B cell (primary cell): ENCODE measurements around the gene LRRC74B. TPM values are rescaled to one million over a fixed set of nuclear protein-coding genes. Genes with fewer than 3 reads are reported as not detected.

Source experiments
- ATAC-seq: fragments of 200-7000 bp; cut with Tn5 transposase; one replicate; pipeline ENCODE4 v1.10.0; 2021; ENCODE audit warnings: low read depth, mild to moderate bottlenecking, moderate number of reproducible peaks, moderate library complexity
- CTCF ChIA-PET: fragments of 350-600 bp; sonication (Branson Sonifier 250); formaldehyde crosslinking; loops from one replicate; lab custom pipeline; 2021; ENCODE audit warnings: antibody characterized with exemption, inconsistent platforms; lab: Charles Lee
- POLR2A ChIA-PET: fragments of 350-600 bp; sonication (Branson Sonifier 250); formaldehyde crosslinking; loops from one replicate; lab custom pipeline; 2021; ENCODE audit warnings: antibody characterized with exemption; lab: Charles Lee
- DNase-seq: peaks from one replicate; pipeline ENCODE4 v3.0.0; 2013
- H2AFZ ChIP-seq: 2 replicates; pipeline ENCODE4 v1.6.1; 2012; ENCODE audit warnings: mild to moderate bottlenecking, low read depth, low read length; ENCODE audit not compliant: insufficient read depth, poor library complexity, severe bottlenecking
- H3K27ac ChIP-seq, 2 donors: 1 replicate in 1 of 2; 2 replicates in 1 of 2; pipeline ENCODE4 v1.5.1; 2012 to 2013; ENCODE audit warnings: low read length in 2 of 2, mild to moderate bottlenecking in 2 of 2, moderate library complexity in 1 of 2
- H3K27me3 ChIP-seq, 4 experiments: fragments of 200-600 bp in 1 of 4; sonication (generic) in 1 of 4; replicated peaks in 1 of 4; 1 replicate in 2 of 4; 2 replicates in 2 of 4; pipeline versions ENCODE4 v1.6.1 to v1.7.0; 2013 to 2016; ENCODE audit warnings: low read length in 3 of 4, mild to moderate bottlenecking in 2 of 4, mixed read lengths in 1 of 4, moderate library complexity in 1 of 4; ENCODE audit not compliant: insufficient read depth in 4 of 4, control insufficient read depth in 3 of 4; ENCODE audit errors: control extremely low read depth in 1 of 4
- H3K36me3 ChIP-seq, 2 experiments: replicated peaks in 1 of 2; 1 replicate in 1 of 2; 2 replicates in 1 of 2; pipeline versions ENCODE4 v1.6.1 to v1.7.1; 2013; ENCODE audit warnings: low read length in 1 of 2; ENCODE audit not compliant: insufficient read depth in 2 of 2, control insufficient read depth in 1 of 2; ENCODE audit errors: control extremely low read depth in 1 of 2, extremely low read depth in 1 of 2
- H3K4me1 ChIP-seq, 2 donors: fragments of 200-600 bp in 1 of 2; sonication (generic) in 1 of 2; 1 replicate in 1 of 2; 2 replicates in 1 of 2; pipeline versions ENCODE4 v1.5.1 to v1.6.1; 2013 to 2017; ENCODE audit warnings: low read length in 2 of 2; ENCODE audit not compliant: control insufficient read depth in 2 of 2, insufficient read depth in 2 of 2
- H3K4me2 ChIP-seq: replicated peaks from 2 replicates; pipeline ENCODE3; 2012; ENCODE audit warnings: mild to moderate bottlenecking, low read depth, low read length; ENCODE audit not compliant: poor library complexity, severe bottlenecking
- H3K4me3 ChIP-seq, 5 experiments: fragments of 200-600 bp in 1 of 5; sonication (generic) in 1 of 5; 1 replicate in 3 of 5; 2 replicates in 2 of 5; pipeline versions ENCODE4 v1.5.1 to v1.7.0; 2011 to 2016; ENCODE audit warnings: low read length in 4 of 5, mild to moderate bottlenecking in 4 of 5, low read depth in 2 of 5, control low read depth in 1 of 5, moderate library complexity in 1 of 5; ENCODE audit not compliant: insufficient read depth in 1 of 5; ENCODE audit errors: control extremely low read depth in 1 of 5, extremely low read depth in 1 of 5
- H3K79me2 ChIP-seq: fragments of 200-600 bp; sonication (generic); one replicate; pipeline ENCODE4 v1.6.0; 2016; ENCODE audit warnings: low read length; ENCODE audit not compliant: control insufficient read depth, insufficient read depth
- H3K9ac ChIP-seq: fragments of 200-600 bp; sonication (generic); 2 replicates; pipeline ENCODE4 v1.6.1; 2017; ENCODE audit warnings: mild to moderate bottlenecking, low read length, moderate library complexity
- H3K9me3 ChIP-seq, 3 donors: one replicate each; pipeline versions ENCODE4 v1.6.1 to v1.7.1; 2013; ENCODE audit warnings: low read length in 2 of 3; ENCODE audit not compliant: control insufficient read depth in 2 of 3, insufficient read depth in 1 of 3; ENCODE audit errors: control extremely low read depth in 1 of 3
- H4K20me1 ChIP-seq: 2 replicates; pipeline ENCODE4 v1.6.0; 2012; ENCODE audit warnings: mild to moderate bottlenecking, low read length; ENCODE audit not compliant: insufficient read depth, control insufficient read depth, poor library complexity, severe bottlenecking
- H3K27ac Mint-ChIP-seq: one replicate; pipeline ENCODE4 v1.8.0; 2021; ENCODE audit warnings: mixed read lengths
- H3K27me3 Mint-ChIP-seq: one replicate; pipeline ENCODE4 v1.8.0; 2021; ENCODE audit warnings: mixed read lengths
- H3K4me1 Mint-ChIP-seq: one replicate; pipeline ENCODE4 v1.8.0; 2021; ENCODE audit warnings: mixed read lengths
- H3K4me3 Mint-ChIP-seq: one replicate; pipeline ENCODE4 v1.8.0; 2021; ENCODE audit warnings: mixed read lengths
- H3K9me3 Mint-ChIP-seq: one replicate; pipeline ENCODE4 v1.8.0; 2022; ENCODE audit warnings: mixed read lengths; ENCODE audit not compliant: insufficient read depth
- EZH2 ChIP-seq: IDR thresholded peaks from 2 replicates; pipeline ENCODE4 v1.6.1; 2012; ENCODE audit warnings: borderline replicate concordance, low read depth, mild to moderate bottlenecking, moderate library complexity, low read length; ENCODE audit not compliant: insufficient read depth, poor library complexity, severe bottlenecking
- WGBS: methylation state at CpG from one replicate; pipeline ENCODE4 v1.1.5; 2013; ENCODE audit warnings: missing lambda C conversion rate; ENCODE audit not compliant: insufficient coverage; 5-methylcytosine and 5-hydroxymethylcytosine counted together
- intact Hi-C: fragments of 100-400 bp; cut with micrococcal nuclease; formaldehyde crosslinking; loops from one replicate; pipeline ENCODE4 v1.10.0; 2022
- polyA plus RNA-seq: library from polyadenylated mRNA; depleted of rRNA; stranded (reverse); fragments of >200 nt; gene quantifications from 2 replicates; pipeline ENCODE4 v1.2.3, GENCODE V29; 2012
- total RNA-seq, 2 donors: library from RNA; stranded (reverse); fragments of 120-200 nt in 1 of 2; gene quantifications; 1 replicate in 1 of 2; 2 replicates in 1 of 2; pipeline versions ENCODE4 v1.2.3 to v1.2.4, GENCODE V29; 2013 to 2022
- TF ChIP-seq, protein P1 (sequence below): fragments of 200-600 bp; IDR thresholded peaks from one replicate; pipeline ENCODE4 v1.8.0; 2022; ENCODE audit warnings: antibody characterized with exemption, mild to moderate bottlenecking

LRRC74B gene
- total and polyA plus RNA-seq, 2 donors (not counting 1 experiment from before 2014, with no cell fraction given): 0.01 to 0.17 TPM

DNA sequence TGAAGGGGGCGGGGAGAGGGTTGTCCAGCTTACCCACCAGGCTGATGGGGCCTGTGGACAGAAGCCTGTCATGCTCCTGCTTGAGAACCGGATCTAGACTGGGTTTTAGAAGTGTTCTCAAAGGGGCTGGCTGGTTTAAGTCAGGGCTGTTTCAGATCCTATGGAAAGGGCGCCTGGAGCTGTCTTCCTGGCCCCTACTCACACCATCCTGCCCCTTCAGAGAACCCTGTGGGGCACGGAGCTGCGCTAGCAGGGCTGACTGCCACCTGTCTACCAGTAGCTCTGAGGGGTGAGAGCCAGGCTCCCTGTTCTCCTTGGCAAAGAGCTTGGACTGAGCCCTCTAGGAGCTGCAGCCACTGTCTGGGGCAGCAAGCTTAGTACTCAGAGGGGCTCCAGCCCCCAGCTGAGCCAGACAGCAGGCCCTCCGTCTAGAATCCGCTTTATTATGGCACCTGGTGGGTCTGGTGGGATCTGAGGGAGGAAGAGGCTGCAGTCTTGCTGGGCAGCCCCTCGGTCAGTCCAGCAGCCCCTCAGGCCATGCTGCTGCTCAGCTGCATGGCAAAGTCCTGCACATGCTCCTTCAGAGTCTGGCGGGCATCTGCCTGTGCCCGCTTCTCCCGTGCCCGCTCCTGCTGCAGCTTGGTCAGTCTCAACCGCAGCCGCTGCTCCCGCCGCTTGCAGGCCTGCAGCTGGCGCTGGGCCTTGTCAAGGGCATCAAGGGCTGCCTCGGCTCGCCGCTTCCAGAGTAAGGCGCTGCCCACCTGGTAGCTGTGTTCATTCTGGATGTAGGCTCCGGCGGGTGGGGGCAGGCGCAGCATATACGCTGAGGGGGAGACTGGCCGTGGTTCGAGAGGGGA lies 46.2 kb upstream of the LRRC74B start:
- intact Hi-C loops: loop anchor here (5.0 kb wide), 3 partner anchors 643 to 882 kb away; partner anchors contain the start of genes RANBP1, SDF2L1 and TRMT2A
- WGBS: 95% methylated on average over 25 of the region's 27 CpGs
- Mint-ChIP-seq H3K9me3 (no peaks in the 10 kb centered on the region), H3K27me3 (no peaks in the 10 kb centered on the region), H3K27ac (peak overlapping the region; percentile 72), H3K4me3 (peak overlapping the region; percentile 95), H3K4me1 (peaks cover 32% of the 10 kb centered on the region)
- Histone ChIP-seq H3K4me3 (no peak overlapping the region), H4K20me1 (peaks cover 24% of the 10 kb centered on the region), H2AFZ (no peak overlapping the region), H3K79me2 (peaks cover 18% of the 10 kb centered on the region), H3K4me1 (peaks cover 24 to 36% of the 10 kb centered on the region in 2 donors), H3K9ac (no peak overlapping the region), H3K27me3 (no peaks in the 10 kb centered on the region), H3K9me3 (peaks cover 0 to 5% (median 0%) of the 10 kb centered on the region in 3 donors), H3K4me2 (peak overlapping the region; percentile 97), H3K27ac (peak overlapping the region in 1 of 2 donors; percentile 96), H3K36me3 (peaks cover 0 to 24% of the 10 kb centered on the region in 2 experiments)
- ChIA-PET POLR2A (interaction anchor here (0.5 kb wide), 1 partner anchor 46 kb away, joined by 3 read pairs; no protein-coding TSS in a partner anchor), CTCF (no interaction called here)
- ATAC-seq (no peak), DNase-seq (no peak)
- TF ChIP-seq EZH2: no peak
- TF ChIP-seq, protein P1, sequence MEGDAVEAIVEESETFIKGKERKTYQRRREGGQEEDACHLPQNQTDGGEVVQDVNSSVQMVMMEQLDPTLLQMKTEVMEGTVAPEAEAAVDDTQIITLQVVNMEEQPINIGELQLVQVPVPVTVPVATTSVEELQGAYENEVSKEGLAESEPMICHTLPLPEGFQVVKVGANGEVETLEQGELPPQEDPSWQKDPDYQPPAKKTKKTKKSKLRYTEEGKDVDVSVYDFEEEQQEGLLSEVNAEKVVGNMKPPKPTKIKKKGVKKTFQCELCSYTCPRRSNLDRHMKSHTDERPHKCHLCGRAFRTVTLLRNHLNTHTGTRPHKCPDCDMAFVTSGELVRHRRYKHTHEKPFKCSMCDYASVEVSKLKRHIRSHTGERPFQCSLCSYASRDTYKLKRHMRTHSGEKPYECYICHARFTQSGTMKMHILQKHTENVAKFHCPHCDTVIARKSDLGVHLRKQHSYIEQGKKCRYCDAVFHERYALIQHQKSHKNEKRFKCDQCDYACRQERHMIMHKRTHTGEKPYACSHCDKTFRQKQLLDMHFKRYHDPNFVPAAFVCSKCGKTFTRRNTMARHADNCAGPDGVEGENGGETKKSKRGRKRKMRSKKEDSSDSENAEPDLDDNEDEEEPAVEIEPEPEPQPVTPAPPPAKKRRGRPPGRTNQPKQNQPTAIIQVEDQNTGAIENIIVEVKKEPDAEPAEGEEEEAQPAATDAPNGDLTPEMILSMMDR: no peak
